Airway epithelial cell (primary cell): Measurements from ENCODE around the gene RLN3. TPM values are rescaled to one million over a fixed set of nuclear protein-coding genes. Genes with fewer than 3 reads are reported as not detected.

Experiments
- total RNA-seq: library from RNA; depleted of rRNA; stranded (reverse); fragments of >200 nt; gene quantifications from 2 replicates; pipeline ENCODE4 v1.2.3, GENCODE V29; 2015

The RLN3 gene, protein sequence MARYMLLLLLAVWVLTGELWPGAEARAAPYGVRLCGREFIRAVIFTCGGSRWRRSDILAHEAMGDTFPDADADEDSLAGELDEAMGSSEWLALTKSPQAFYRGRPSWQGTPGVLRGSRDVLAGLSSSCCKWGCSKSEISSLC
- not detected in 2 replicates for total RNA-seq

DNA sequence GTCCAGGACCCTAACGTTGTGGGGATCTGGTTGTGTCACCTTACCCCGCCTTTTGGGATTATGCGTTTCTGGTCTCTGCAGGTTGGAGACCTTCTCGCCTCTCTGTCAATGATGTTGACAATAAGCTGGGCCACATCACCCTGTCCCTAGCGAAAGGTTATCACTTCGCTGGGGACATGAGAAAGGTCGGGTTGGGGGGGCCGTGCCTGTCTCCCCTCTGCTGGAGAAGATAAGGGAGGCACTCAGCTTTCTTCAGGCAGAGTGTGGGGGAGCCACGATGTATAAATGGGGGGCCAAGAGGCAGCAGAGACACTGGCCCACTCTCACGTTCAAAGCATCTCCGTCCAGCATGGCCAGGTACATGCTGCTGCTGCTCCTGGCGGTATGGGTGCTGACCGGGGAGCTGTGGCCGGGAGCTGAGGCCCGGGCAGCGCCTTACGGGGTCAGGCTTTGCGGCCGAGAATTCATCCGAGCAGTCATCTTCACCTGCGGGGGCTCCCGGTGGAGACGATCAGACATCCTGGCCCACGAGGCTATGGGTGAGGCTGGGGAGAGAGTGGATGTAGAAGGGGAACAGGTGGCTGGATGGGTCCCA lies at the start of gene RLN3:
Gene RLN3 (plus strand): TSS at position 293 of the 595 bp plus-strand sequence. CDS start 57 bp downstream, at position 350.

GRCh38 chr19:14006085-14006765 lies 21.7 kb upstream of the RLN3 start, which contains the start of gene RFX1:
TSS of gene RFX1 (minus strand) at chr19:14006320. CDS start at chr19:13993843, 12,477 bp downstream.

DNA sequence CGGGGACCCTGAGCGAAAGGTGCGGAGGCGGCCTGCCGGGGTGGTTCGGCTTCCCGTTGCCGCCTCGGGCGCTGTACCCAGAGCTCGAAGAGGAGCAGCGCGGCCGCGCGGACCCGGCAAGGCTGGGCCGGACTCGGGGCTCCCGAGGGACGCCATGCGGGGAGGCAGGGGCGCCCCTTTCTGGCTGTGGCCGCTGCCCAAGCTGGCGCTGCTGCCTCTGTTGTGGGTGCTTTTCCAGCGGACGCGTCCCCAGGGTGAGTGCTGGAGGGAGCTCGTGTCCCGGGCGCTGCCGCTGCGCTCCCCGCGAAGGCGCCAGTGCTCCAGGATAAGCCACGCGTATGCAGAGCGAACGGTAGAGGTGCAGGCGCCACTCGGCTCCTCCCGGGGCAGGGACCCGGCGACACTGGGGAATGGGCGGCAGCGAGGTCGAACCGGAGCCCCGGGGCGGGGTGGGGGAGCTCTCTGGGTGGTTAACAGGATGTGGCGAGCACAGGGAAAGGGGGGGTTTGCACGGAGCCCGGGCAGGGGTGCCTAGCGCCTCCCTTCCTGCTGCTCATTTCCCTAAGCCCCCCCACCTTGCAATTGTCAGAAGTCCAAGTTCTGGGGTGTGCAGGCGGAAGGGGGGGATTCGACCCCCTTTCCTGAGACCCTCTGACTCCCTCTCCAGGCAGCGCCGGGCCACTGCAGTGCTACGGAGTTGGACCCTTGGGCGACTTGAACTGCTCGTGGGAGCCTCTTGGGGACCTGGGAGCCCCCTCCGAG lies 4.0 kb downstream of the RLN3 start, which contains the start of gene IL27RA:
Gene IL27RA (plus strand): TSS at position 44 of the 762 bp plus-strand sequence. CDS start 111 bp downstream, at position 155.

GRCh38 chr19:14061751-14062557 lies 34.0 kb downstream of the RLN3 start, which contains the start of gene PALM3:
TSS of gene PALM3 (minus strand) at chr19:14062076. CDS start at chr19:14061980, 96 bp downstream.

GRCh38 chr19:14072535-14073260 lies 44.8 kb downstream of the RLN3 start, which contains the start of gene MISP3:
TSS of gene MISP3 (plus strand) at chr19:14072786. CDS start at chr19:14073310, 524 bp downstream.

Other genes starting within 250 kb of the RLN3 start
- 6.9 and 7.1 TPM in 2 replicates for gene ZSWIM4, start 232.7 kb upstream of the RLN3 start, total RNA-seq
- not detected in 2 replicates for gene NANOS3, start 151.0 kb upstream of the RLN3 start, total RNA-seq
- gene BRME1, start 122.0 kb upstream of the RLN3 start, total RNA-seq: 0.99 and 5.7 TPM in 2 replicates
- 24.8 and 37.5 TPM in 2 replicates for gene CC2D1A, start 121.9 kb upstream of the RLN3 start, total RNA-seq
- gene PODNL1, start 89.7 kb upstream of the RLN3 start, total RNA-seq: 2.6 and 7.2 TPM in 2 replicates
- gene DCAF15, start 75.6 kb upstream of the RLN3 start, total RNA-seq: 22.8 and 32.9 TPM in 2 replicates
- 4.2 and 5.6 TPM in 2 replicates for gene RFX1, start 21.8 kb upstream of the RLN3 start, total RNA-seq
- gene IL27RA, start 3.6 kb downstream of the RLN3 start, total RNA-seq: 3.4 and 5.1 TPM in 2 replicates
- 0.07 TPM in 1 of 2 replicates, not detected in the other for gene PALM3, start 33.9 kb downstream of the RLN3 start, total RNA-seq
- gene MISP3, start 44.6 kb downstream of the RLN3 start, total RNA-seq: 2.3 and 2.6 TPM in 2 replicates
- not detected in 2 replicates for gene C19orf67, start 57.6 kb downstream of the RLN3 start, total RNA-seq
- gene SAMD1, start 62.6 kb downstream of the RLN3 start, total RNA-seq: 48.9 and 52.2 TPM in 2 replicates
- gene PRKACA, start 89.6 kb downstream of the RLN3 start, total RNA-seq: 51.5 and 51.9 TPM in 2 replicates
- 35.2 and 71.2 TPM in 2 replicates for gene ASF1B, start 108.4 kb downstream of the RLN3 start, total RNA-seq
- 10.1 and 16.3 TPM in 2 replicates for gene ADGRL1, start 178.0 kb downstream of the RLN3 start, total RNA-seq